Stimulated activated CD4-positive, alpha-beta T cell treated with anti-CD3 and anti-CD28 coated beads, TNF-alpha, amount 100 ng/mL, for 4 hours (primary cell): ENCODE measurements around the gene BCL7A.
"Not testable (repeated sequence)": the region's sequence is repeated elsewhere in the genome, so short reads cannot be mapped to it uniquely, and the experiment has no call there.

ENCODE experiments used
- DNase-seq, 3 experiments: peaks; one replicate each; pipeline ENCODE4 v3.0.0-alpha.2; 2020; ENCODE audit warnings: low read depth in 3 of 3

The BCL7A gene

DNA sequence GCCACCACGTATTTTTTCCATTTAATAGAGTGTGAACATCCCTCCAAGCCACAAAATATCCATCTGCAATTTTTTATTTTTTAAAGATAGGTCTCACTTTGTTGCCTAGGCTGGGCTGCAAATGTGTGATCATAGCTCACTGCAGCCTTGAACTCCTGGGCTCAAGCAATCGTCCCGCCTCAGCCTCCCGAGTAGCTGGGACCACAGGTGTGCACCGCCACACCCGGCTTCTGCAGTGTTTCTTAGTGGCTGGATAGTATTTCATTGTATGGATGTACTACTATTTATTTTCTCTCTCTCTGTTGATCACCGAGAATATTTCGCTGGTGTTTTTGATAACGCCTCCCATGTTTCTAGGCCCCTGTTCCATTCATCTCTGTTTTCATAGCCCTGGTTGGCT, 74.3 kb downstream of the BCL7A start:
- DNase-seq: no peak

DNA sequence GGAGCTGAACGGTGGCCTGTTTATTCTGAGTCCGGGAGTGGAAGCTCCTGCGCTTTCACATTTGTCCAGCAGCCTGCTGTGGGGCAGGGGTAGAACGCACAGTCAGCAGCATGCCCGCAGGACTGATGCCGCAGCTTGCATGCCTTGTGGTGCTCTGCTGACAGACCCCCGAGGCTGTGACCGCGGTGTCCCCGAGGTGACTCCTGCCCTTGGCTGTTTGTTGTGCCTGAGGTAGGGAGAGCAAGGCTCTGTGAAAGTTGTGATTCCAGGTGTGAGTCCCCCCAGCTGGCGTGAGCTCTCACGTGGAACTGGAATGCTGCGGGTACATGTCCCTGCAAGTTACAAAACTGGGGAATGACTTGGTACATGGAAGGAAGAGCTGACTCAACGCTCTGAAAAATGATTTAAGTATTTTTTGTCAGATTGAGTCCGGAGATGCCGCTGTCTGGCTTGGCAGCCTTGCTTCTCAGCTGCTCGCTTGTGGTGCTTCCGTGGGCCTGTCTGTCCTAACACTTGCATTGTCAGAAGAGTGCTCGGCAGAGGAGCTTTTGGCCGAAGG, 75.0 kb downstream of the BCL7A start:
- DNase-seq: no peak

DNA sequence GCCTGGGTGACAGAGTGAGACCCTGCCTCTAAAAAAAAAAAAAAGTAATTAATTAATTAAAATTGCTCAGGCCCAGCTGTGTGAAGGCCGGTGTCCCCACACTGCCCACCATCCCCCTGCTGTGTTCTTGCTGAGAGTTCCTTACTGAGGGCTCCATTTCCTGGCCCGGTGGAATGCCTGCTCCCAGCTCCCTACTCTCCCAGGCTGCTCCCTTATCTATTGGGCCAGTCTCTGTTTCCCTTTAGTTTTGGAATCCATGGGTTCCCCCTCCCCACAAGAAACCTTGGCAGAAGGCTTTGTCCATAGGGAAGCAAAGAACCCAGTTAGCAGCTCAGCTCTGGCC, 75.9 kb downstream of the BCL7A start:
- no peak for DNase-seq

DNA sequence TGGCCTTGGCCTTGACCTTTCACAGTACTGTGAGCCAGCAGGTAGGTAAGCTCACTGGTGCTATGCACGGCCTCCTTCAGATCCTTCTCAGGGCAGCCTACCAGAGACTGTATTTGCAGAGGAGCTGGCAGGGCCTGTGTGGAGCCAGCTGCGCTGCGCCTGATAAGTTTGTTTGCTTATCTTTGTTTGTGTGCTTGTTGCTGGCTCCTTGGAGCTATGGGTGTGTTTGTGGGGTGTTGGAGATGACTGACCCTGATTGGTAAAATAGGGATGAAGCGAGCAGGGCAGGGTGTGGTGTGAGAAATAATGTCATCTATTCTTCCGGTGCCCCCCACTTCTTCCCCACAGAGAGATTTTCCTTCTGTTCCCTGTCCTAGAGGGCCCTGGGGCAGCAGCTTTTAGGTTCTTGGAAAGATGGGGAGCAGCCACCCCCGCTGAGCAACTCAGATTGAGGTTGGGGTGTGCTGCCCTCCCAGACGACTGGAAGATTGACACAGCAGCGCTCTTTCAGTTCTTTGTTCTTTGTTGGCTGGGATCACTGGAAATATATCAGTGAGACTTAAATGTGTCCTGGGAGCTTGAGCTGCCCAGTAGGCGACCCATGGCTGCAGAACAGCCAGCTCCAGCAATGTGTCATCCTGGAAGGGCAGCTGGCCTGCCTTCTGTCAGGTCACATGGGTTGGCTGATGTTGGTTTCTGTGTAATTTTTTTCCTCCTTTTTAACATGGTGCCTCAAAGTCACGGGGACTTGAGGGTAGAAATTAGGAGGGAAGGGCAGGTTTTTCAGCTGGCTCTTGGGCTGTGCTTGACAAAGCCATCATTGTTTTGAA, 76.5 kb downstream of the BCL7A start:
- no peak for DNase-seq

DNA sequence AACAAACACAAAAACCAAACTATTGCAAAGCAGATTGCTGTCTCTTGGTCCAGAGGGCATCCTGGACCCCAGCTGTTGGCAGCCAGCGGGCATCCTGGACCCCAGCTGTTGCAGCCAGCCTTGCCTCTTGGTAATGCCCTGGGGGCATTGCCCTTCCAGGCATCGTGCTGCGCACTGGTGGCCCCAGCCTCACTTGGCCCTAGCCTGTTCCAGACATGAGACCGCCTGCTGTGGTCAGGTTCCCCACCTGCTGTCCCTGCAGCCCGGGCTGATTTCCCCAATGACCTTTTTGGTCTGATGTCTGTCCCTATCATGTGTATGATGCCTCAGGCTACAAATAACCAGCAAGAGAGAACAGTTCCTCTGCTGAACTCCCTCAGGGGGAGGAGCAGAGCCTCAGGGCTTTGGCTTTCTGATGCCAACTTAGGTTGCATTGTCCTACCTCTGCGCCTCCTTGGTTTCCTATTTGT, 77.6 kb downstream of the BCL7A start:
- no peak for DNase-seq

DNA sequence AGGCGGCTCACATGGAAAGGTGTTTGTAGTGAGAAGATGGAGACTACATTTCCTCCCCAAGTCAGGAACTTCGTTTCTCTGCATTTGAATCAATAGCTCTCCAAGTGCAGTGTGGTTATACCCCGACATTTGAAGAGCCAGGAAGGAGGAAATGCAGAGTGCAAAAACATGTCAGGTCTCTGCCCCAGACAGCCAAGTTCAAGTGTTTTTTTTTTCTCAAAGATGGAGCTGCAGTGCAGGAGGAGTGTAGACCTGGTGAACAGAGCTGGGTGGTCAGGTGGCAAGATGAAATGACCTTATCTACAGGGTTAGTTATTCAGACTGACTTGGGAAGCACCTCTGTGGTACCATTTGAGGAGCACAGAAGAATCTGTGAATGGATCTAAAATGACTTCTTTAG, 78.2 kb downstream of the BCL7A start:
- DNase-seq: no peak

DNA sequence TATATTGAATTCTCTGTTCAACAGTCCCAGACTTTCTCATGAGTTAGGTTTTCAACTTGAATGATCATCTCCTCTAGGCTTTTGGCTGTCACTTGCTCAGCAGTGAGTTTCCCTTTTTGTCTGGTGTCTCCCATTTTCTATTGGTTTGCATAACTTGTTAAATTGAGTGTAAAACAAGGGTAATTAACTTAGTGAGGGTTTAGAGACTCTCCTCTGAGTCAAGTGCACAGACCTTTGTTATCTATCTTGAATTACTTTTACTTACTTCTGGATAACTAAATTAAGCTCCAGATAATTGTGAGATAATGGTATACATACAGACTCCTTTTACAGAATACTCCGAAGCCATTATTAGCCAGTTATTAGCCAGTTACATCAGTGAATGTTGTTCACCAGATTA, 78.9 kb downstream of the BCL7A start:
- DNase-seq: no peak

DNA sequence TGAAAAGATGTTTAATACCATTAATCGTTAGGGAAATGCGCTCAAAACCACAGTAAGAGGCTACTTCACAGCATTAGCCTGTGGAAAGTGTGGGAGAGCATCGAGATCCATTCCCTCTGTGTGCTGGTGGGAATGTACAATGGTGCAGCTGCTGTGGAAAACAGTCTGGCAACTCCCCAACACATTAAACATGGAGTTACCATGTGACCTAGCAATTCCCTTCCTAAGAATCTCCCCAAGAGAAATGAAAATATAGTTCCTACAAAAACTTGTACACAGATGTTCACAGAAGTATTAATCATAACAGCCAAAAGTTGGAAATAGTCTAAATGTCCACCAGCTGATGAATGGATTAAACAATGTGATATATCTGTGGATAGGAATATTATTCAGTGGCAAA, 80.6 kb downstream of the BCL7A start:
- DNase-seq: no peak

DNA sequence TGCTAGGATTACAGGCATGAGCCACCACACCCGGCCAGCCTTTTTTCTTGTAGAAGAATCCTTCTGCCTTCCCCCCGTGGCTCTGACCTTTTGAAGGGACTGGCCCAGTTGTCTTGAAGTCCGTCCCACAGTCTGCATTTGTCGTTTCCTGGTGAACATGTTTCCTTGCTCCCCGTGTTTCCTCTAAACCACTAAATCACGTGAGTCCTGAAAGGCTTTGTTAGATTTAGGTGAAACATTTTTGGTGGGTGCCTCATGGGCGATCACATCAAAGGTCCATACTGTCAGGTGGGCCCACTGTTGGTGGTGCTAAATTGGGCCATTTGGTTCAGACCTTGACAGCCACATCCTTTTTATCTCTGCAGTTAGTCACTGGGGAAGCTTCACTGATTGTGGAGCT, 83.2 kb downstream of the BCL7A start:
- DNase-seq: no peak

DNA sequence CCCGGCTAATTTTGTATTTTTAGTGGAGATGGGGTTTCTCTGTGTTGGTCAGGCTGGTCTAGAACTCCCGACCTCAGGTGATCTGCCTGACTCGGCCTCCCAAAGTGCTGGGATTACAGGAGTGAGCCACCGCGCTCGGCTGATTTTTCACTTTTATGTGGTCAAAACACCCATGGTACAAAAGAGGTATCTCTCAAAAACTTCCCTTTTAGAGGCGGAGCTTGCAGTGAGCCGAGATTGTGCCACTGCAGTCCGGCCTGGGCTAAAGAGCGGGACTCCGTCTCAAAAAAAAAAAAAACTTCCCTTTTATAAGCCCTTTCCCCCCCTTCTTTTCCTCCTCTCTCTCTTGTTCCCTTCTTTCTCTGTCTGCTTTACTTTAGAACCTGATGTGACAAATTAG, 83.8 kb downstream of the BCL7A start:
- not testable (repeated sequence) for DNase-seq

DNA sequence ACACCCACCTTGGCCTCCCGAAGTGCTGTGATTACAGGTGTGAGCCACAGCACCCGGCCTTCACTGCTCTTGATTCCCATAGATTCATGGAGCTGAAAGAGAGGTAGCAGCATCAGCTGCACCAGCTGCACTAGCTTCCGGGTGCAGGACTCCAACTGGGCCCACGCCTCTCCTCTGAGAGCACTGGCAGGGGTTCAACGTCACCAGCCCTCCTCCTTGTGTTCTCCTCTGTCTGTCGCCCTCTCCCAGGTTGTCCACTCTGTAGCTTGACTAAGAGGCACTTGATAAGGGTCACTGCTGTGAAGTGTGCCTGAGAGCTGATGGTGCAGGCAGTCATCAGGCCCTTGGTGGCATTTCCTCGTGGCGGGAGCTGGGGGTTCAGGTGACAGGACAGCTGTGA, 85.2 kb downstream of the BCL7A start:
- no peak for DNase-seq

DNA sequence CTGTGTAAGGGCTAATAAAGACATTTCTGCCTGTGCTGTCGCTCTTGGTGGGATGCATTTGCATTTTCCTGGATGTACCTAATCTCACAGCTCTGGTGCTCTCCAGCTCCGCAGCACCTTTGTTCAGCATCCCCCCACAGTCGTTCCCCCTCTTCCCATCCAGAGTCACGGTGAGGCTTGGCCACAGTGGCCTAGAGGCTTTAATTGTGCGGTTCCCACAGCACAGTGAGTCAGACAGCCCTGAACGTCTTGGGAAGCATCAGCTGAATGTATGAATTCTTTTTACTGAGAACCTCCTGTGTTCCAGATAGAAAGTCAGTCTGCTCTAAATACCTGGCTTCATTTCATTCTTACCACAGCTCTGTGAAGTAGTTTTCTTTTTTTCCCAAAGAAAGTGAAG, 85.6 kb downstream of the BCL7A start:
- no peak for DNase-seq

DNA sequence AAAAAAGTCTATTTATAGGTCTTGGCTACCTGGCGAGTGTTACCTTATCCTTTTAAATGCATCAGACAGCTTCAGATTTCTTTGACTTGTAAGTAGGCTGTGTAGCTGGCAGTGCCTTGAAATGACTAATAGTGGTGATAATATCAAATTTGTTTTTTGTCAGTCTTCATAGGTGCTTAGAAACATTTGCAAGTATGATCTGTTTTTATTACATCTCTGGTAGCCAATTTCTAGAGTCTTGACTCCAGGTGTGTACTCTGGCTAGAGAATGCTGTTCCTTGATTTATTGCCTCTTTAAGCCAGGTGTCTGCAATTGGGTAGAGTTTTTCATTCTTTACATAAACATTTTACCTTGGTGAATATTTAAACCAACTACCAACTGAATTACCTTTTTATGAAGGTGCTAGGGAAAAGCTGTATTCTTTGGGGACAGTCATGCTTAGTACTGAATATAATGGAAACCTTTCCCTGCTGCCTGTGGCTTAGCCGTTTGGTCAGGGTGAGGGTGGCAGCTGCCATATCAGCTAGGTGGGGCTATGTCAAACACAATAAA, 89.5 kb downstream of the BCL7A start:
- DNase-seq: no peak
